Activated T-cell treated with anti-CD3 and anti-CD28 coated beads, Interleukin-2, amount 50 U/mL, for 48 hours (primary cell): Measurements from ENCODE around the gene OVCH1.
"Not testable (repeated sequence)": the region's sequence is repeated elsewhere in the genome, so short reads cannot be mapped to it uniquely, and the experiment has no call there.

Experiments
- DNase-seq, 2 experiments: peaks; one replicate each; pipeline ENCODE4 v3.0.0-alpha.2; 2020

The OVCH1 gene

DNA sequence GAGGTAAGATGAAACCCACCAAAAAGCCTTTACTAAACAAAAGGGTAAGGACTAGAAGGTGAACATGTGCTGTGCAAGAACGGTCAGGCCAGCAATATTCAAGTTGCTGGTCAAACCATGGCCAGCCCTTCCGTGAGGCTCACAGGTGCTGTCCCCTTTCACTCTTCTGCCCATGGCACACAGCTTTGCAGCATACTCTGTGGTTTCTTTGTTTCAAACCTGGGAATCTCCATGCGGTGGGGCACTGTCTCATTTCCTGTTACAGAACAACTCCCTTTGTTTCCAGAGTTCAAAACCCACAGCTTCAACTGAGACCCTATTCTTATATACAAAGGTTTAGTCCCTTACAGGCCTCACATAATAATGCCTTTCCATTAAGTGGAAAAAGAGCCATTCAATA is 1.7 kb upstream of the OVCH1 start:
- no peak for DNase-seq

GRCh38 chr12:29492891-29493290 is 4.6 kb downstream of the OVCH1 start:
- DNase-seq: no peak

- no peak for DNase-seq
Observed at GRCh38 chr12:29486972-29487371, 10.5 kb downstream of the OVCH1 start.

- no peak for DNase-seq
Observed at GRCh38 chr12:29463198-29463597, 34.3 kb downstream of the OVCH1 start.

- DNase-seq: no peak
Observed at GRCh38 chr12:29460082-29460481, 37.4 kb downstream of the OVCH1 start.

DNA sequence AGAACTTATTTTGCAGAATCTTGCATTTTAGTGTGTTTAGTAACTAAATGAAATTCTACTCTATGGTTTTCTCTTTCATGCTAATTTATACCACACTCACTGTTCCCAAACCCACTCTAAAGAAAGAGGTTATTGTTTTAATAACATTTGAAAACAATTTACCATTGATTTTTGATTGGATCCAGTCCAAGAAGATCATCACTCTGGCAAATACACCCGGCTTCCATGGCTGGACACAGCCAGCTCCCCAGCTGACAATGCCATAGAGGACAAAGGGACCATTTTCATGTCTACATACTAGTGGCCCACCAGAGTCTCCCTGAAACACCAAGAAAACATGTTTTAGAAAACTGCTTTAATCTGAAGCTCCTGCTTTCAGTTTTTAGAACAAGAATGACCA is 42.4 kb downstream of the OVCH1 start:
- no peak for DNase-seq

DNA sequence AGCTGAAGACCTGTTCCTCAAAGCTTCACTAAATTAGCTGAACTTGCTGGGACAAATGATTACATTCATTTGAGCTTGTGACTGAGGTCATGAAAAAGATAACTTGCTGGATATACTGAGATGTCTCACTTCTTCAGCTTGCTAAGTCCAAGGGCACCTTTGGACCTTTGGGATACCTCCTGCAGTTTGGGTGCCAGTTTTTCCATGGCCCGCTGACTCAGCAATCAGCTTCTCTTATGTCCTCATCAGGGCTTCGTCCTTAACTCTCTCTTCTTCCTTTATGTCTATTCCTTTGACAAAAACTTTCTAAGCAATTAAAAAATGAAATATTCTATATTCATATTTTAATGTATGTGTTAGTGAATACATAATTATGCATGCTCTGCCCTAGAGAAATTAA is 45.6 kb downstream of the OVCH1 start:
- DNase-seq: no peak

DNA sequence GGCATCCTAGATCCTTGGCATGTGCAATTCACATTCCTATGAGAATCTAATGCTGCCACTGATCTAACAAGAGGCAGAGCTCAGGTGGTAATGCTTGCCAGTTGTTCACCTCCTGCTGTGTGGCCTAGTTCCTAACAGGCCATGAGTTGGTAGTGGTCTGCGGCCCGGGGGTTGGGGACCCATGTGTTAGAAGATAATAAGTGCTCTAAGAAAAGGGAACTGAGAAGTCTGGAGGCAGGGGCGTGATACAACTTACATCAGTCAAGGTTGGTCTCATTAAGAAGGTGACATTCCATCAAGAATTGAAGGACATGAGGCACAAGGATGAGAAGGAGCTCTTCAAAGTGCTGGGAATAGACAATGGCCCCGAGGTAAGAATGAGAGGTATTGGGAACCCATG is 49.3 kb downstream of the OVCH1 start:
- DNase-seq: no peak

GRCh38 chr12:29447285-29447975 is 50.1 kb downstream of the OVCH1 start:
- DNase-seq: no peak

GRCh38 chr12:29439506-29439905 is 58.0 kb downstream of the OVCH1 start:
- no peak for DNase-seq

- no peak for DNase-seq
Observed at GRCh38 chr12:29438752-29439408, 58.6 kb downstream of the OVCH1 start.

- no peak for DNase-seq
Observed at GRCh38 chr12:29437575-29437974, 59.9 kb downstream of the OVCH1 start.

GRCh38 chr12:29436815-29437214 is 60.7 kb downstream of the OVCH1 start:
- DNase-seq: not testable (repeated sequence)

DNA sequence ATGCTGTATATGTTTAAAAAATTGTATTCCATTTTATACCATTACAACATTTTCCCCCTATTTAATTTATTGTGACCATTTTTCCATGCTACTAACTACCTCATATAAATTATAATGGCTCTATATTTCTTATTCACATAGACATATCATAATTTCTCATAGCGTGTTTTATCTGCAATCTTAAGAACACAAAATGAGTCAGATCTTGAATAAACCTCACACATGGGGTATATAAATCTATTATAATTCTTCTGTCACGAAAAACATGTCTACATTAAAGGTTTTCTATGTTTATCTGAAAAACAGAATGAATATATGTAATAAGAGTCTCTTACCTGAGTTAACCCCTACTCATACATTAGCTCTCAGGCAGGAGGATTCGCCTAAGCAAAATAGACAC is 66.0 kb downstream of the OVCH1 start:
- DNase-seq: no peak

DNA sequence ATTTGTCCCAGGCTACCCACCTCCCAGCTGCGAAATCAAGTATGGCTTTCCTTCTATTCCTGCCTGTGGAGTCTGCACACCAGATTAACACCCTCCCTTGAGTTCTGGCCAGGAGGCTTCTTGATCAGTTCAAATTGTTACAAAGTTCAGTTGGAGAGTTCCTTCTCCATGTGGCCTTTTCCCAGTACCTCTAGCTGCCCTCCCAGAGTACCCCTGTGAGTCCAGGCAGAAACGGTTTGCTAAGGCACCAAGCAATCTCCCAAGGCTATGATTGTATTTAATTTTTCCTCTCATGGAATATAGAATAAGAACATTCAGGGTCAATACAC is 66.8 kb downstream of the OVCH1 start:
- DNase-seq: no peak

- no peak for DNase-seq
Observed at GRCh38 chr12:29429999-29430715, 67.3 kb downstream of the OVCH1 start.

GRCh38 chr12:29428633-29429032 is 68.9 kb downstream of the OVCH1 start:
- no peak for DNase-seq

DNA sequence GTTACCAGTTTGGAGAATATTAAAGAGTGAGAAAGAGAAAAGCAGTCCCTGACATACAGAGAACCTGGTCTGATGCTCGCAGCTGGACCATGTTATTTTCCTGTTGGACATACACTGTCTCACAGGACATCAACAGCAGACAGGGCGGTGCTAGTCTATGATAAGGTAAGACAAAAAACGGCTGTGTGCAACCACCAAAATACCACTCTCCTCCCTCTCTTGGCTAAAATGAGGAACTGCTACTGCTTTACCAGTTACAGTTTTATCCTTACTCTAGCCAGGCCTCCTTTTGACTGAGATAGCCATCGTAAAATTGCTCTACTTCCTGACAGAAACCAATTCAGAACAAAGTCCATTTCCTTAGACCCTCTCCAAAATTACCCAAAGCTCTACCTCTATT is 69.5 kb downstream of the OVCH1 start:
- no peak for DNase-seq

- DNase-seq: no peak
Observed at GRCh38 chr12:29426498-29426897, 71.0 kb downstream of the OVCH1 start.

- DNase-seq: no peak
Observed at GRCh38 chr12:29425722-29426121, 71.8 kb downstream of the OVCH1 start.

DNA sequence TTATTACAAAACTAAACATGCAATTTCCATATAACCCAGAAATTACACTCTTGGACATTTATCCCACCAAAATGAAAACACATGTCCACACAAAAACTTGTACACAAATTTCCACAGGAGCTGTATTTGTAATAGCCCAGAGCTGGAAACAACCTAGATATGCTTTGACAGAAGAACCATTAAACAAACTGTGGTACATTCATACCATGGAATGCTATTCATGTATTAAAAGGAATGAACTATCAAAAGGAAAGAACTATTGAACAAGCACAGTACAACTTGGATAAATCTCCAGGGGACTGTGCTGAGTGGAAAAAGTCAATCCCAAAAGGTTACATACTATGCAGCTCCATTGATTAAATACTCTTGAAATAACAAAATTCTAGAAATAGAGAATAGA is 80.7 kb downstream of the OVCH1 start:
- DNase-seq: no peak

DNA sequence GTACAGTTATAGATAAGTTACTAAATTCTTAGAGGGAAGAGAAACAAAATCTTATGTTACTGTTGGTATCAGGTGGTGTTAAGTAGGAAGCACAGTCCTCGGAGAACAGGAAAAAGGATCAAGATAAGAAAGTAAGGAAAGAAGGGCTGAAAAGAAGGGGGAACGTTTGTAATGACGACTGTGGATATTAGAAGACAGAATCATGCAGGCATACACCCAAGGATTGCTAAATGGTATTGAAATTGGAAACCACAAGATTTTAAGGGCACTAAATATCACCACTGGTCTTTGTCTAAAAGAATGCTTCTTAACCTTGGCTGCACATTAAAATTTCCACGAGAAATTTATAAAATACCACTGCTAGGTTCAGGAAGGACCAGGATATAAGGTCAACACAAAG is 82.4 kb downstream of the OVCH1 start:
- no peak for DNase-seq

DNA sequence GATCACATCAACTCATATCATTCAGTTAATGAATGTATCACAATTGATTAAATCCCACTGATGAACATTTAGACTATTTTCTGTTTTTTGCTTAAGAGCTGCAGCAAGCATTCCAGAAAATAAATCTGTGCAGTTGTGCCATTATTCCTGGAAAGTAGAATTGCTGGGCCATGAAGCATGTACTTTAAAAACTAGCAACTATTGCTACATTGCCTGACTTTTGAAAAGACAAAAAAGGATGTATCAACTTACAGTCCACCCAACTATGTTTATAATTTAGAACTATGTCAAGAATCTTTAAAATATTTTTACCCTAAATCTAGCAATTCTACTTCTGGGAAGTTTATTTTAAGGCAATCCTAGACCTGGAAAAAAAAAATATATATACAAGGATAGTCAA is 83.1 kb downstream of the OVCH1 start:
- no peak for DNase-seq

GRCh38 chr12:29405561-29405960 is 91.9 kb downstream of the OVCH1 start:
- DNase-seq: no peak
